Activated T-cell treated with anti-CD3 and anti-CD28 coated beads, Interleukin-2, amount 50 U/mL, for 24 hours (primary cell): Measurements from ENCODE around the gene PPM1H.

Experiments
- DNase-seq: peaks from one replicate; pipeline ENCODE4 v3.0.0-alpha.2; 2020
- H3K27ac Mint-ChIP-seq: 2 replicates; pipeline ENCODE4 v1.8.0; 2020; ENCODE audit warnings: mild to moderate bottlenecking, mixed read lengths
- H3K27me3 Mint-ChIP-seq: 2 replicates; pipeline ENCODE4 v1.8.0; 2020; ENCODE audit warnings: mixed read lengths
- H3K36me3 Mint-ChIP-seq: 2 replicates; pipeline ENCODE4 v1.8.0; 2020; ENCODE audit warnings: low read depth, mixed read lengths
- H3K4me1 Mint-ChIP-seq: 2 replicates; pipeline ENCODE4 v1.8.0; 2020; ENCODE audit warnings: low read depth, mixed read lengths
- H3K4me3 Mint-ChIP-seq: 2 replicates; pipeline ENCODE4 v1.8.0; 2020; ENCODE audit warnings: mild to moderate bottlenecking, moderate library complexity, mixed read lengths
- H3K9me3 Mint-ChIP-seq: 2 replicates; pipeline ENCODE4 v1.8.0; 2020; ENCODE audit warnings: mixed read lengths

Gene PPM1H

DNA sequence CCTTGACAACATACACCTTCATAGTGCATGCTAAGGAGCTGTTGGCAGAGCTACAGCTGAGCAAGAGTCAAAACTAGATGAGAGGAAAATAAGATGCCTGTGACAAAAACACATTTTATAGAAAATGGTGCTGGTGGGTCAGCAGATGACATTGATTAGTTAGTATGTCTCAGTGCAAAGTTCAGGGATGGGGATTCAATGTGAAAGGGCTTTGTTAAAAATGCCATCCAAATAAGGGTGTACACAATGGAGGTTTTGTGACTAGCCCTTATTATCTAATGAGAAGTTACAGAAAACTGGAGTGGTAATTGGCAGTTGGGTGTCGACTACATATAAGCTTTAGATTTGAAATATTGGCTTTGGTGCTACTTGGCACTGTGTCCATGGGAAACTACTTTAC lies 299.3 kb downstream of the PPM1H start:
- peaks cover 65% of the 10 kb centered on the region for H3K27me3 Mint-ChIP-seq

DNA sequence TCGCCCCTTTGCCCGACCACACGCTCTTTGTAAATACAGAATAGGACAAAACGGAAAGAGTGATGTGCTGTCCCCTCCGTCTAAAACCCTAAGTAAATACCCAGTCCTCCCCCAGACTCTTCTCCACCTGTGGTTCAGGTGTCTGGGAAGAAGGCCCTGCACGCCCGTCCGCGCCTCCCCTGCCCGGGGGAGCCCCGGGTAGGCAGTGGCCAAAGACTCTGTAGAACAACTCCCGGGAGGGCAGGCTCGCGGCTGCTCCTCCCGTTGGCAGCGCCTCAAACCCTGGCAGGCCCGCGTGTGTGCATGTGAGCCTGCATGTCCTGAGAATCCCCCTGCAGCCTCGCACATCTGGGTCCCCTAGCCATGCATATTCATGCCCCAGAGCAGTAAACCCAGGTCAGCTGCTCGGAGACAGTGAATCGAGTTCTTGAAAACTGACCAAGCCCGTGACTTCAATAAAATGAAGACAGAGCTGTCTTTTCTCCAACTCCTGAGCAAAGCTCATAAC lies 302.5 kb downstream of the PPM1H start:
- H3K27ac Mint-ChIP-seq = no peak overlapping the region
- peaks cover 16% of the 10 kb centered on the region for H3K4me1 Mint-ChIP-seq
- H3K4me3 Mint-ChIP-seq = peak overlapping the region; percentile 75
- no peaks in the 10 kb centered on the region for H3K36me3 Mint-ChIP-seq
- DNase-seq = peak; percentile 42
- H3K27me3 Mint-ChIP-seq = peaks cover 93% of the 10 kb centered on the region
- H3K9me3 Mint-ChIP-seq = no peaks in the 10 kb centered on the region

More for the DNA sequence above, 299.3 kb downstream of the PPM1H start:
- Mint-ChIP-seq H3K36me3 (no peaks in the 10 kb centered on the region), H3K4me3 (no peak overlapping the region), H3K4me1 (peaks cover 20% of the 10 kb centered on the region), H3K27ac (no peak overlapping the region), H3K9me3 (no peaks in the 10 kb centered on the region)
- DNase-seq = no peak

DNA sequence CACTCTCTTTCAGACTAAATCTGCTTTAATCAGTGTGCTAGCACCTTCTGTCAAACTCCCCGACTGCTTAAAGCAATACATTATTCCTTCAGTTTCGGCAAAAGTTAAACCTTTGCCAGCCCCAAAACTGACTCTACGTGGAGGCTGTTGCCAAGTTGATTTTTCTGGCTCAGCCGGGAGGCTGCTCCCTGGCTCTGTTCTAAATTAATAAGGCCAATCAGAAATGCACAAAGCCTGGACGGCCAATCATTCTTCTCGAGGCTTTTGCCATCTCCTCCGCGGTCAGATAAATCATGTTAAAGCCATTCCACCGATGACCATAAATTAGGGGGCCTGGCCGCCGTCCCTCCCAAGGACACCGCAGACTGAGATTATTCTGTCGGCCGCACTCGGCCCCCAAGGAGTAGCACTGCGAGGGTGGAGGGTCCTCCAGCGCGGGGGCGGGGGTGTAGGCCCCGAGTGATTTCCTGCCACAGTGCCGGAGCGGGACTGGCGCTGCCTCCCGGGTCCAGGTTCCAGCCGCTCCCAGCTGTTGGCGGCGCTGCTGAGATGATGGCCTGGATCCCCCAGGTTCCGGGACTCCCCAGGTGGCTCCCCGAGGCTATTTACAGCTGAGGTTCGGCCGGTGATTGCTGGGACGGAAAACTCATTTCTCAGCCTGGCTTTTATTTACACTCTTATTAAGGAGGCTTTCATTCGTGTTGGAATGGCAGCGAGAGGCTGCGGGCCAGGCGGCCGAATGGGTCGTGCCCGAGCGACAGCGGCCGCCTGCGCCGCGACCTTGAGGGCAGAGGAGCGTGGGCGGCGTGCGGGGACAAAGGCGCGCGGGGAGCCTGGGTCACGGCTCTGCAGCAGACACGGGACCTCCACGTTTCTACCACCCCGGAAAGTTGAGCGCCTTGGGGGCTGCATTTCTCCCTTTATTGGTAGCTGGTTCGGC lies 303.2 kb downstream of the PPM1H start:
- Mint-ChIP-seq H3K4me3 (peak overlapping the region; percentile 75), H3K36me3 (no peaks in the 10 kb centered on the region), H3K27ac (no peak overlapping the region), H3K4me1 (peaks cover 16% of the 10 kb centered on the region), H3K27me3 (peaks cover 94% of the 10 kb centered on the region), H3K9me3 (no peaks in the 10 kb centered on the region)
- peak; percentile 46 for DNase-seq

DNA sequence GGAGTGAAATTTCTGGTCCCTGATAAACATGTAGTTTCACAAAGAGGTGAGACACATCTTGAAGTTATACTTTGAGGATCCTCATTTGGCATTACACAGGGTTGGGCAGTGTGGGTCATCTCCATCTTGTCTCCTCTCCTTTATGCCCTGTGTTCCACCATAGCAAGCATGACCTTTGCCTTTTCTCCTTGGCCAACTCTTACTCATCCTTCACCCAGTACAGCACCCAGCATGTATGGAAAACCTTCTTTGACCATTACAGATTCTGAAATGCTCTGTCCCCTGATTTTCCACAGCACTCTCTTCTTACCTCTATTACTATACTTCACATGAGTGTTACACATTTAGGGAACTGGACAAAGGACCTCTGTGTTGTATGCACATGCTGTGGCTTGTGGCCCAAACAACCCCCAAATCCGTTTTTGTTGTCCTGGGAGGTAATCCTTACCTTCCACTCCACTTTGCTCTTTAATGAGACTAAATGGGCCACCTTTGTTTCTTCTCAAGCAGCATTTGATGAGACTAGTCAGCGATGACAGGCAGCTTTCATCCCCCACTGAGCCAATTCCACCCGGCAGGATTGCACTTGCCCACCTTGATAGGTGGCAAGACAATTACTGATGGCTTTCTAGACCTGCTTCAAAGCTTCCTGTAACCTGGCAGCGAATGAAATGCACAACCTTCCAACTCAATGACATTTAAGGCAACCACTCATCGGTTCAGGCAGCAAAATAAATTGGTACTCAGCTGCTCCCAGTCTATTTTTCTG lies 304.8 kb downstream of the PPM1H start:
- Mint-ChIP-seq H3K27ac (no peak overlapping the region), H3K4me3 (no peak overlapping the region), H3K9me3 (no peaks in the 10 kb centered on the region), H3K27me3 (peaks cover 86% of the 10 kb centered on the region), H3K4me1 (peaks cover 16% of the 10 kb centered on the region), H3K36me3 (no peaks in the 10 kb centered on the region)
- DNase-seq = no peak

DNA sequence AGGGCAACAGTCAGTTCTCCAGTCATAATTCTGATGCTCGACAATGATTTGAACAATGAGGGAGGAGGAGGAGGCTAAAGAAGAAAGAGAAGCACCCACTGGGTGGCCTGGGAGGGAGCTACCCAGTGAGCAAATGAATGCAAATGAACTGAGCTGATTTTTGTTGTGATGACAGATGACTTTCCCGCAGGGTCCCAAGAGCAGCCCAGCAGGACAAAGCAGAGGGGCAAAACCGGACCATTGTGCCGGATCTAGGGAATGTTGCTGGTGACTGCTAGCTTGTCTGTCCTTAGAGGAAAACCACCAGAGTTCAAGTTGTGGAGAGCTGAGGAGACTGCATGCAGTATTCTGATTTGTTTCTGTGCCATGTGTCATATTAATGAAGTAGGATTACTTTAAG lies 305.5 kb downstream of the PPM1H start:
- no peak for DNase-seq
- H3K9me3 Mint-ChIP-seq = no peaks in the 10 kb centered on the region
- H3K4me3 Mint-ChIP-seq = no peak overlapping the region
- no peak overlapping the region for H3K27ac Mint-ChIP-seq
- peaks cover 79% of the 10 kb centered on the region for H3K27me3 Mint-ChIP-seq
- no peaks in the 10 kb centered on the region for H3K36me3 Mint-ChIP-seq
- peaks cover 16% of the 10 kb centered on the region for H3K4me1 Mint-ChIP-seq

DNA sequence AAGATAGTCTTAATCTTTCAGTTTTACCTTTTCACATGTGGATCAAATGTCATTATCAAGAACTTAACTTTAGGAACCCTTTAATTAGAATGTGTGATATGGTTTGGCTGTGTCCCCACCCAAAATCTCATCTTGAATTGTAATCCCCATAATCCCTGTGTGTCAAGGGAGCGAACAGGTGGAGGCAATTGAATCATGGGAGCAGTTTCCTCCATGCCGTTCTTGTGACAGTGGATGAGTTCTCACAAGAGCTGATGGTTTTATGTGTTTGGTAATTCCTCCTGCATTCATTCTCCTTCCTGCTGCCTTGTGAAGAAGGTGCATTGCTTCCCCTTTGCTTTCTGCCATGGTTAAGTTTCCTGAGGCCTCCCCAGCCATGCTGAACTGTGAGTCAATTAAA lies 307.8 kb downstream of the PPM1H start:
- peaks cover 7% of the 10 kb centered on the region for H3K4me1 Mint-ChIP-seq
- H3K4me3 Mint-ChIP-seq = no peak overlapping the region
- peaks cover 57% of the 10 kb centered on the region for H3K27me3 Mint-ChIP-seq
- no peak for DNase-seq
- no peaks in the 10 kb centered on the region for H3K36me3 Mint-ChIP-seq
- no peaks in the 10 kb centered on the region for H3K9me3 Mint-ChIP-seq
- H3K27ac Mint-ChIP-seq = no peak overlapping the region

DNA sequence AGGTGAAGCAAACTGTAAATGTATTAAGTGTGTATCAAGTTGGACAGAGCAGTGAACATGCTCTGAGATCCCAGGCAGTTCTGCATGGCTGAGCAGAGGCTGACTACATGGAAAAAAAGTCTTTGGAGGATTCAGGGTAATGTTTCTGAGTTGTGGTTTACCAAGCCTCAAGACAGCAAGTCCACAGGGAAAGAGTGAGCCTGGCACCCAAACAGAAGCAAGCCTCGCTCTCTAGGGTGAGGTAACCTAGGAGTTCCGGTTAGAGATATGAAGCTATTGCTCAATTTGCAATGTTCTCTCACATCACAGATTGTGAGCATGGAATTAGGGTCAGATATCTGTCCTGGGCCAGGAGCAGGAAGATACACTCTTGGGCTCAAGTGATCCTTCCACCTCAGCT lies 309.7 kb downstream of the PPM1H start:
- no peak overlapping the region for H3K4me3 Mint-ChIP-seq
- no peak for DNase-seq
- no peaks in the 10 kb centered on the region for H3K9me3 Mint-ChIP-seq
- H3K27me3 Mint-ChIP-seq = peaks cover 37% of the 10 kb centered on the region
- no peaks in the 10 kb centered on the region for H3K36me3 Mint-ChIP-seq
- no peaks in the 10 kb centered on the region for H3K4me1 Mint-ChIP-seq
- no peak overlapping the region for H3K27ac Mint-ChIP-seq

DNA sequence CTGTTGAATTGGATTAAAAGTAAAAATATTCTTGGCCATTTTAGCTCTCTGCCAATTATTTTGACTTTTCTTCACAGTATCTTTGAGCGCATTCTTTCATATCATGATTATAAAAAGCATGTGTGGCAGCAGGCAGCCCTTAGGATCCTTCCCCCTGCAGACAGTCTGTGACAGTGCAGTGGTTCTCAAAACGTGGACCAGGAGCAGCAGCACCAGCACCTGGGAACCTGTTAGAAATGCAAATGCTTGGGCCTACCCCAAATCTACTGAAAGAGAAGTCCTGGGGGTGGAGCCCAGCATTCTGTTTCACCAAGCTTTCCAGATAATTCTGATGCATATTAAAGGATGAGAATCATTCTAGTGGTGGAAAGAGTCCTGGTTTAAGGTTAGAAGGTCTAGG lies 312.8 kb downstream of the PPM1H start:
- H3K36me3 Mint-ChIP-seq = no peaks in the 10 kb centered on the region
- no peak overlapping the region for H3K27ac Mint-ChIP-seq
- no peak for DNase-seq
- H3K9me3 Mint-ChIP-seq = no peaks in the 10 kb centered on the region
- no peak overlapping the region for H3K4me3 Mint-ChIP-seq
- peaks cover 7% of the 10 kb centered on the region for H3K4me1 Mint-ChIP-seq
- H3K27me3 Mint-ChIP-seq = peaks cover 11% of the 10 kb centered on the region

DNA sequence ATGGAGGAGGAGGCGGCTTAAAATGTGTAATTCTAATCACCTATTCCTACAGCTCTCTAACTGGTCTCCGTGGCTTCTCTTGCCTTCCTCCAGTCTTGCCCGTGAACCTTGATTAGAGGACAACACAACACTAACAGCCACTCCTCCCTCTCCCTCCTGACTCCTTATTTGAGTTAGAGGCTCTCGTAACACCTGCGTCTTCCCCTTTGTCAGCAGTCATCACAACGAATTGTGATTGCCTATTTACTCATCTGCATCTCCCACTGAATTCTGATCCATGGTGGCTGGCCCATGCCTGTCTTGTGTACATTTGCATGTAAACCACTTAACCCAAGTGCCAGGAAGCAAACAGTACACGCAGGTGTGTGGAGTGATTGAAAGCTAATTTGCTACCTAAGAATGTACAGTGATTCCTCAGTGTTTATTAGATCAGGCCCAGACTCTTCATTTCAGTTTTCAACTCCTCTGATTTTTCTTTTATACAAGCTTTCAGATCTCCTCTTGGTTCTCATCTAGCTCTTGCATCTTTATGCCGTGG lies 313.8 kb downstream of the PPM1H start:
- DNase-seq = no peak
- H3K4me3 Mint-ChIP-seq = no peak overlapping the region
- no peak overlapping the region for H3K27ac Mint-ChIP-seq
- H3K4me1 Mint-ChIP-seq = peaks cover 7% of the 10 kb centered on the region
- no peaks in the 10 kb centered on the region for H3K9me3 Mint-ChIP-seq
- peaks cover 4% of the 10 kb centered on the region for H3K27me3 Mint-ChIP-seq
- no peaks in the 10 kb centered on the region for H3K36me3 Mint-ChIP-seq

DNA sequence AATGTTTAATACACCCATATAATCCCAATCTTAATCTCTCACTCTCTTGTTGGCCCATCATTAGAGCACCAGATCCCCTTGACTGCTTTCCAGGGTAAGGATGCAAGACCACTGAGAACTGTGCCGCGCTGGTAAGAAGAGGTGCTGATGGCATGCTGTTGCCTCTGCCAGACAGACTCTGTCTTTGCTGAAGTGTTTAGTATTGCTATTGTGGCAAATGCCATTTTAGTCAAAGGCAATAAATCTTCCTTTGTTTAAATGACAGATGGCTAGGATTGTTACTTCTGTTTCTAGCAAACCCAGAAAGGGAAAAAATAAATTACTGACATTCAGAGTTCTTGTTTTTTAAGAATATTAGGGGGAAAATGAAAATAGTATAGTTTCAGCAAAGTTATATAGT lies 316.0 kb downstream of the PPM1H start:
- H3K4me1 Mint-ChIP-seq = peaks cover 7% of the 10 kb centered on the region
- H3K27ac Mint-ChIP-seq = no peak overlapping the region
- no peaks in the 10 kb centered on the region for H3K36me3 Mint-ChIP-seq
- no peaks in the 10 kb centered on the region for H3K9me3 Mint-ChIP-seq
- no peak overlapping the region for H3K4me3 Mint-ChIP-seq
- H3K27me3 Mint-ChIP-seq = no peaks in the 10 kb centered on the region
- DNase-seq = no peak

DNA sequence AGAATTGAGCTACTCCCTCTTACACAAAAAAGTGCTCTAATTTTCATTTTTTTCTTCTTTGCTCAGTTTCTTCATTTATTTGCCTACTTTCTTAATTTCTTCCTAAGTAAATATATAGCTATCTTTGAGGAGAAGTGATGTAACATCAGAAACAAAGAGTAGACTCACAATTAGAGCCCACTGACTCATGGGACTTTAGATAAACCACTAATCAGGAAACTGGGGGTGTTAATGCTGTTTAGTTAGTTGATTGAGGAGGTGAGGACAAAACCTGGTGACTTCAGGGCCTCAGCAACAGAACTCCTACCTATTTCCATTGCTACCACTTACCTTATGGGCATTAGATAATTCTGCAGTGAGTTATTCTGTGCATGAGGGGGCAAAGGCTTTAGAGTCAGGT lies 316.6 kb downstream of the PPM1H start:
- no peaks in the 10 kb centered on the region for H3K36me3 Mint-ChIP-seq

DNA sequence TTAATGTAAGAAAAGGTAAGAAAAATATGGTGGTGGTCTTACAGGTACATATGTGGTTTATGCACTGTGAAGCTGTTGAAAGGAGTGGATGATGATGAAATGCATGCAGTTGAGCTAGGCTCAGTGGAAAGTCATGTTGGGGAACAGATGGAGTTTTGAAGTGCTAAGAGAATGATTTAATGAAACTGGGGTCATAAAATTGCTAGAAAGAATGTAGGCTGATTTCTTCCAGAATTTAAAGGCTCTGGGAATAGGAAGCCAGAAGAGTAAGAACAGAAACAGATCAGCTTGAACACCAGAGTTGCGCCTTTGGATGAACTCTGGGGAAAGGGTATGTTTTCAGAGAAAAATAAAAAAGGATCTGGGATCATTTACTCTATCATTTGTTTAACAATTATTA lies 321.9 kb downstream of the PPM1H start:
- Mint-ChIP-seq H3K4me3 (no peak overlapping the region), H3K27ac (no peak overlapping the region), H3K27me3 (no peaks in the 10 kb centered on the region), H3K36me3 (no peaks in the 10 kb centered on the region), H3K4me1 (no peaks in the 10 kb centered on the region), H3K9me3 (no peaks in the 10 kb centered on the region)
- DNase-seq = no peak

More for the DNA sequence above, 316.6 kb downstream of the PPM1H start:
- Mint-ChIP-seq H3K27me3 (no peaks in the 10 kb centered on the region), H3K9me3 (no peaks in the 10 kb centered on the region), H3K4me1 (peaks cover 7% of the 10 kb centered on the region), H3K4me3 (no peak overlapping the region), H3K27ac (no peak overlapping the region)
- DNase-seq = no peak

DNA sequence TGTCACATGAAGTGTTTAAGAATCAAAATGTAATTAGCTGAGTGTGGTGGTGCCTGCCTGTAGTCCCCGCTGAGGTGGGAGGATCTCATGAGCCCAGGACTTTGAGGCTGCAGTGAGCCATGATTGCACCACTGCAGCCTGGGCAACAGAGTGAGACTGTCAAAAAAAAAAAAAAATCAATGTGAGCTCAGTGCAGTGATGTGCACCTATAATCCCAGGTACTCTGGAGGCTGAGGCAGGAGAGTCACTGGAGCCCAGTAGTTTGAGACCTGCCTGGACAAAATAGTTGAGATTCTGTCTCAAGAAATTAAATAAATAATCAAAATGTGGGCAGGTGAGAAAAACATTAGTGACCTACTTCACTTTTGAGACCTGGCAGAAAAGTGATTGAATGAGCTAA lies 328.3 kb downstream of the PPM1H start:
- no peaks in the 10 kb centered on the region for H3K9me3 Mint-ChIP-seq
- no peaks in the 10 kb centered on the region for H3K27me3 Mint-ChIP-seq
- no peak overlapping the region for H3K4me3 Mint-ChIP-seq
- peaks cover 34% of the 10 kb centered on the region for H3K4me1 Mint-ChIP-seq
- no peak overlapping the region for H3K27ac Mint-ChIP-seq
- peaks cover 27% of the 10 kb centered on the region for H3K36me3 Mint-ChIP-seq
- no peak for DNase-seq

DNA sequence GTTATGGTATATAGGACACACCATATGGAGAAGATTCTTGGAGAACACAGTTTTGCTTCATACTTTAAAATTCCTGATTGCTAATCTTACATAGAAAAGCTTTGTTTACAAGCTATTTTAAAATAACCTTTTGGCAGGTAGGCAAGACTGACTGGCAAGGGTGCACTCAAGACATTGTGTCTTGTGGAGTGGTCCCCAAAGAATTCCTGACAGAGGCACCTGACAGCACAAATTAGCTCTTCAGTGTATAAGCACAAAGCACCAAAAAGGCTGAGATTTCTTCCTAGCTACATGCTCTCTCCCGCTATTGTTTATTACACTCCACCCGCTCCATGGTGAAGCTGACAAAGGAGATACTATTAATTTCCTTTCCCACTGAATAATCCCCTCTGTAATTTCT lies 329.0 kb downstream of the PPM1H start:
- Mint-ChIP-seq H3K4me1 (peaks cover 39% of the 10 kb centered on the region), H3K27ac (no peak overlapping the region), H3K9me3 (no peaks in the 10 kb centered on the region), H3K4me3 (peak overlapping the region; percentile 23), H3K36me3 (peaks cover 29% of the 10 kb centered on the region), H3K27me3 (no peaks in the 10 kb centered on the region)
- no peak for DNase-seq
